ENCODE measurements around the gene CHMP5.
A peak's percentile ranks its signal among the peaks of the same experiment; 100 is the strongest.

The CHMP5 gene

DNA sequence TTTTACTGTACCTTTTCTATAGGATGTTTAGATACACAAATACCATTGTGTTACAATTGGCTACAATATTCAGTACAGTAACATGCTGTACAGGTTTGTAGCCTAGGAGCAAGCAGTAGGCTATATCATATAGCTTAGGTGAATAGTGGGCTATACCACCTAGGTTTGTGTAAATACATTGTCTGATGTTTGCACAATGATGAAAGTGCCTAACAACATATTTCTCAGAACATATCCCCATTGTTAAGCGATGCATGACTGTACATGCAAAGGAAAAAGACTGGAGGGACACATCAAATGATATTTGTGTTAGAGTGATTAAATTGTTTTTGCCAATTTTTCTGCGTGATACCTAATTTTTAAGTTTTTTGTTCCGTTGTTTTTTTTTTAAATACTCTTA, 5.3 kb downstream of the CHMP5 start:
- TF ChIP-seq, protein P1, sequence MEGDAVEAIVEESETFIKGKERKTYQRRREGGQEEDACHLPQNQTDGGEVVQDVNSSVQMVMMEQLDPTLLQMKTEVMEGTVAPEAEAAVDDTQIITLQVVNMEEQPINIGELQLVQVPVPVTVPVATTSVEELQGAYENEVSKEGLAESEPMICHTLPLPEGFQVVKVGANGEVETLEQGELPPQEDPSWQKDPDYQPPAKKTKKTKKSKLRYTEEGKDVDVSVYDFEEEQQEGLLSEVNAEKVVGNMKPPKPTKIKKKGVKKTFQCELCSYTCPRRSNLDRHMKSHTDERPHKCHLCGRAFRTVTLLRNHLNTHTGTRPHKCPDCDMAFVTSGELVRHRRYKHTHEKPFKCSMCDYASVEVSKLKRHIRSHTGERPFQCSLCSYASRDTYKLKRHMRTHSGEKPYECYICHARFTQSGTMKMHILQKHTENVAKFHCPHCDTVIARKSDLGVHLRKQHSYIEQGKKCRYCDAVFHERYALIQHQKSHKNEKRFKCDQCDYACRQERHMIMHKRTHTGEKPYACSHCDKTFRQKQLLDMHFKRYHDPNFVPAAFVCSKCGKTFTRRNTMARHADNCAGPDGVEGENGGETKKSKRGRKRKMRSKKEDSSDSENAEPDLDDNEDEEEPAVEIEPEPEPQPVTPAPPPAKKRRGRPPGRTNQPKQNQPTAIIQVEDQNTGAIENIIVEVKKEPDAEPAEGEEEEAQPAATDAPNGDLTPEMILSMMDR (conservative IDR thresholded peaks at IDR 0.05; ENCODE audit: control insufficient read depth, insufficient read depth, low read depth, low read length), result no peak
- no peak for DNase-seq (ENCODE audit: low read depth)
- no peak overlapping the region for H3K4me3 ChIP-seq (ENCODE audit: control insufficient read depth, low read depth, low read length)

DNA sequence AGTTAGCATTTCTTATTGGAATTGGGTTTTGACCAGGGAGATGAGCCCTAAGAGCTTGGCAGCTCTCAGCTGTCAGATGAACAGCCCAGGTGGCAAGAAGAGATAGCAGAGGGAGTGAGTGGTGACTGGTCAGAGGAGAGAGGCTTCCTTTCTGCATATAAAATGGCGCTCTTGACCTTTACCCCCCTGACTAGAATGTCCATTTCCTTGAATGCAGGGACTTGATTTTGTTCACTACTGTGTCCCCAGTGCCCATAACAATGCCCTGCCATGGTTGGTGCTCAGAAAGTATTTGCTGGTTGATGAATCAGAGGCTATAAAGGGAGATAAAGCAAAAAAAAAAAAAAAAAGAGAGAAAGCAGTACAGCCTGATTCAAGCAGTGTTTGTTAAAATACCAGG, 7.2 kb downstream of the CHMP5 start:
- TF ChIP-seq, protein P1 (conservative IDR thresholded peaks at IDR 0.05; ENCODE audit: control insufficient read depth, insufficient read depth, low read depth, low read length), result no peak
- DNase-seq (ENCODE audit: low read depth), result no peak
- H3K4me3 ChIP-seq (ENCODE audit: control insufficient read depth, low read depth, low read length), result no peak overlapping the region

DNA sequence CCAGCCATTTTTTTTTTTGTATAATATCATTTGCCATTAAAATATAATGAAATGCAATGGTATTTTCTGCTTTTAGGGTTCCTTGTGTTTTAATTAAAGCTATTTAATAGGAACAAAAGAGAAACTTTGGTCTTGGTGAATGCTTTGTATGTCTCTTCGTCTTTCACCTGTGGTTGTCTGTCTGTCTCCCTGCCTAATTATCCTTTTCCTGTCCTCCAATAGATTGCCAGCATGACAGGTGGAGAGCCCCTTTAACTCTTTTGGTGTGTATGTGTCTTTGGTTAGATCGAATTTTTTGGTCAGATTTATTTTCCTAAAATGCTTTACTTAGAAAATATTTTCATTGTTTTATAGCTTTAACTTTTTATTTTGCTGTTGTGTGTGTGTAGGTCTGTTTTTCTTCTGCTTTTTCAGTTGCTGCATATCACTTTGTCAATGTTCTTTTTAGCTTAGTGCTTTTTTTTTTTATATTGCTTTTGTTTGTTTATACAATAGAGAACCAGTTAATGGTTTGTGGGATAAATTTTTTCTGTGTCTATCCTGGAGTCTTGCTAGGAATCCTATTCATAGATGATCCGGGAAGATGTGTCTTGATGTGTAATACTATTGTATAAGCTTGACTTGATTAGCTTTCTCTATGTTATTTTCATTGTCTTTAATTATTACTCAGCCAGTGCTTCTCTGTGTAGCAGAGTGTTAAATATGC, 8.6 kb downstream of the CHMP5 start:
- TF ChIP-seq, protein P1 (conservative IDR thresholded peaks at IDR 0.05; ENCODE audit: control insufficient read depth, insufficient read depth, low read depth, low read length), result no peak
- no peak overlapping the region for H3K4me3 ChIP-seq (ENCODE audit: control insufficient read depth, low read depth, low read length)
- DNase-seq (ENCODE audit: low read depth), result no peak

DNA sequence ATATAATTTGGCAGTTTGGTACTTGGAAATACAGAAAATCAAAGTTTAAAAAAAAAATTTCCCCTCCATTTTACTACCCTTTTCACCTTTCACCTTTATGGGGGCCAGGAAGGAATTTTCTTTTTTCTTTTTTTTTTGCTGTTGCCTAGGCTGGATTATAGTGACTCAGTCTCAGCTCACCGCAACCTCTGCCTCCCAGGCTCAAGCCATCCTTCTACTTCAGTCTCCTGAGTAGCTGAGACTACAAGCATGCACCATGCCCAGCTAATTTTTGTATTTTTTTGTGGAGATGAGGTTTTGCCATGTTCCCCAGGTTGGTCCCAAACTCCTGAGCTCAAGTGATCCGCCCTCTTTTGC, 9.1 kb downstream of the CHMP5 start:
- no peak for DNase-seq (ENCODE audit: low read depth)
- H3K4me3 ChIP-seq (ENCODE audit: control insufficient read depth, low read depth, low read length), result no peak overlapping the region
- TF ChIP-seq, protein P1 (conservative IDR thresholded peaks at IDR 0.05; ENCODE audit: control insufficient read depth, insufficient read depth, low read depth, low read length), result no peak

DNA sequence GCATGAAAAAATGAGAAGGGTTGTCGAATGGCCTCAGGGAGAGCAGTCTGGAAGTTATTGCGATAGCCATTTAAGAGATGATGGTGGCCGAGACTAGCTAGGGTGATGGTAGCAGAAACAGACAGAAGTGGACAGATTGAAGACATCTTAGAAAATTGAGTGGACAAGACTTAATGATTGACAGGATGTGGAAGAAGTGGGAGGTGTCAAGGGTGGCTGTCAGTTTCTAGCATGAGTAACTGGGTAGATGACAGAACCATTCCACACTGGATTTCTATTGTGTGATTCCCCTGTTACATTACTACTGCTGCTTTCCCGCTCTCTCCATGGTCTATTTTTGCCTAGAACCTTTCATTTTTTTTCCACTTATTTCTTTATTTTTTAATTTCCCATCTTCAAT, 12.6 kb downstream of the CHMP5 start:
- TF ChIP-seq, protein P1 (conservative IDR thresholded peaks at IDR 0.05; ENCODE audit: control insufficient read depth, insufficient read depth, low read depth, low read length), result no peak
- H3K4me3 ChIP-seq (ENCODE audit: control insufficient read depth, low read depth, low read length), result no peak overlapping the region
- DNase-seq (ENCODE audit: low read depth), result no peak

DNA sequence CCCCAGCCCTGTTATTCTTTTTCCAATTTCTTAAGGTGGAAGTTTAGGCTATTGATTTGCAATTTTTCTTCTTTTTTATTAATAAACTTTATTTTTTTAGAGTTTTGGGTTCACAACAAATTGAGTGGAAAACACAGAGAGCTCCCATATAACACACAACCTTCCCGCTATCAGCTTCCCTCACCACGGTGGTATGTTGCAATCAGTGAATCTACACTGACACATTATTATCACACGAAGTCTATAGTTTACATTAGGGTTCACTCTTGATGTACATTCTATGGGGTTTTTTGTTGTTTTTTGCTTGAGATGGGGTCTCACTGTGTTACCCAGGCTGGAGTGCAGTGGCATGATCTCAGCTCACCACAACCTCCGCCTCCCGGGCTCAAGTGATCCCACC, 20.7 kb downstream of the CHMP5 start:
- DNase-seq (ENCODE audit: low read depth), result no peak
- TF ChIP-seq, protein P1 (conservative IDR thresholded peaks at IDR 0.05; ENCODE audit: control insufficient read depth, insufficient read depth, low read depth, low read length), result no peak
- no peak overlapping the region for H3K4me3 ChIP-seq (ENCODE audit: control insufficient read depth, low read depth, low read length)

DNA sequence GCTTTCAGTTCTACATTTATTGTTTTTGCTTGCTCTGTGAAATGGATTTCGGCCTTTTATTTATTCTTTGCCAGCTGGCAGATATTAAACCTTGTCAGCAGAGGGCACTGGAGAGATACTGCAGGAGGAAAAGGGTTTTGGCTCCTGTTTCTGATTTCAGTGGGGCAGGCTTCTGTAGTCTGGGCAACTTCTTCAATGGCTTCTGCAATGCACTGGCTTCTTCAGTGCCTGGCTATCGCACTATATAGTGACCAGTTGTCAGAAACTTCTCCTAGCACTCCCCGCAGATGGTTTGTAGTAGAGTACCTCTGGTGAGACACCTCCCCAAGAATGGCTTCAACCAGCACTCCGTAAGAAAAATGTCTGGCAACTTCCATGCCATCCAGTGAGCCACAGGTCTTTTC, 22.2 kb downstream of the CHMP5 start:
- TF ChIP-seq, protein P1 (conservative IDR thresholded peaks at IDR 0.05; ENCODE audit: control insufficient read depth, insufficient read depth, low read depth, low read length), result peak; percentile 92
- peak; percentile 77 for DNase-seq (ENCODE audit: low read depth)

More for the DNA sequence above, 22.2 kb downstream of the CHMP5 start:
- no peak overlapping the region for H3K4me3 ChIP-seq (ENCODE audit: control insufficient read depth, low read depth, low read length)
